GM21423 (cell line): ENCODE data around the gene ACE.

Experiments
- ATAC-seq: cut with Tn5 transposase; IDR thresholded peaks from one replicate; pipeline ENCODE4 v1.9.1; 2021; ENCODE audit warnings: mild to moderate bottlenecking, moderate library complexity; ENCODE audit not compliant: unreplicated experiment

Gene ACE

DNA sequence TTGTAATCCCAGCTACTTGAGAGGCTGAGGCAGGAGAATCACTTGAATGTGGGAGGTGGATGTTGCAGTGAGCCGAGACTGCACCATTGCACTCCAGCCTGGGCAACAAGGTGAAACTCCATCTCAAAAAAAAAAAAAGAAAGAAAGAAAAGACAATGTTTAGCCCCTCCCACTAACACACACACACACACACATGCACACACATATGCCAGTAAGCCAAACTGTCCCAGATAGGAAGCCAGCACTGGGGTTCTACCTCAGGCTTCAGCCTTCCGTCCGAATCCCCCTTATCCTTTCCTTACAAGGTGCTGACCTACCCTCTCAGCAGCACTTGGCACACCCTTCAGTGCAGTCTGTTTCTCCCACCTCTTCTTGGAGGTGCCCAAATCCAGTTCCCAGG, 37.6 kb downstream of the ACE start:
- no peak for ATAC-seq

DNA sequence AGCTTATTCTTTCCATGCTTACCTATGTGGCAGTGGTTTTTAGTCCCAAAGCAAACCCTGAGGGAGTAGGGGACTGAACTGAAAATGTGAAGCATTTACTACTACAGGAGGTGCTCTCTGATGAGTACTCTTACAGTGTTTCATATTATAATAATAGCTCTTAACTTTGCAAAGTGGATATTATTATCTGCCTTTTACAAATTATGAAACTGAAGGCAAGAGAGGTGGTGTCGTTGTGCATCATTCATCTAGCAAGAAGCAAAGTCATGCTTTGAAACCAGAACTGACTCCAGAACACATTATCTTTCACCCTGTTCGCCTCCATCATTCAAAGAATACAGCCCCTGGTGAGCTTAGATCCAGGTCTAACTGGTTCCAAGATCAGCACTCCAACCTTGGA, 38.1 kb downstream of the ACE start:
- ATAC-seq = no peak

DNA sequence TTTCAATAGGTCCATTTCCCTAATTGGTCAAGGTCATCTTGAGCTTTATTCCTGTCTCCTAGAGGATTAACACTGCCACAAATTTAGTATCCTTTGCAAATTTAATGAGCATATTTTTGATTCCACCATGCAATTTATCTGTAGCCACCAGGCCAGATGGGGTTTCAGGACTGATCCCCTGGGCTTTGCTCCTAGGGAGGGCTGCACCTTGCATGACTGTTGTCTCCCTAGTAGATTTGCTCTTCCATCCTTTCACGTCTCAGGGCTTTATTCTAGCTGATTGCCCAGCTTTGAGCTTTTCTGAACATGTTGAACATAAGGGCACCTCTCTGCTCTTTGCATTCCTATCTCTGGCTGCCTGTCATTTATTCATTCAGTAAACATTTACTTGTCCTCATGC, 38.6 kb downstream of the ACE start:
- ATAC-seq = no peak

DNA sequence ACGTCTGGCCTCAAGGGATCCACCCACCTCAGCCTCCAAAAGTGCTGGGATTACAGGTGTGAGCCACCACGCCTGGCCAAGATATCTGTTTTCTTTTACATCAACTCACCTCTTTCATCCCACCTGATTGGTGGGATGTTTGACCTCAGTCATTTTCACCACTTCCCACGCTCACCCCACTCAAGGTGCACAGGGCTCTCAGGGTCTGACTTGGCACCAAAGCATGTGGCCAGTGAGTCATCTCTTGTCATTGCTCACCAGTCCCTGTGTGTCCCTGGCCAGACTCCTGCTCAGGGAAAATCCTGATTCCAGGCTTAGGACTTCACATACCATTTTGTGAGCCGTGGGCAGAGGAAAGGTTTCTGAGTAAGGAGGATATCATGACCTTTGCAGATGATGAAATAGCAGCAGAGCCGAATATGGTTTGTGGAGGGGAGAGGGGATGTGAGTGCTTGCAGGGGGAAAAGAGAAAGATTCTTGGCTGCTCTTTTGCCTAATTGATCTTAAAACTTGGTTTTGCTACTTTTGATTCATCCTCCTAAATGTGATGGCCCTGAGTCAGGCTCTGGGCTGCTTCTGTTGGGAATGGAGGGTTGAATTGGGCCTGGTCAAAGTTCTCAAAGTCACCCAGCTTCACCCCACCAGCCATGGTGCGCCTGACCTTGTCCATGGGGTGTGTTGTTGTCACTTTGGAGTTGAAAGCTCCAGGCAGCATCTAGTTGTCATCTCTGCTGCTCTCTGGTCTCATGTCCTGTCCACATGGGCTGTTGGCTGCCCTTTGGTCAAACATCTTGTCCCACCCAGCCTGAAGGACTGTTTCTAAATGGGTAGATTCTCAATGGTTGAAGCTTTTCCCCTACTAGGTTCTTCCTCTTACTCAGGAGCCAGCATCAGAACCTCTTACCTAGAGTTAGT, 40.3 kb downstream of the ACE start:
- no peak for ATAC-seq

DNA sequence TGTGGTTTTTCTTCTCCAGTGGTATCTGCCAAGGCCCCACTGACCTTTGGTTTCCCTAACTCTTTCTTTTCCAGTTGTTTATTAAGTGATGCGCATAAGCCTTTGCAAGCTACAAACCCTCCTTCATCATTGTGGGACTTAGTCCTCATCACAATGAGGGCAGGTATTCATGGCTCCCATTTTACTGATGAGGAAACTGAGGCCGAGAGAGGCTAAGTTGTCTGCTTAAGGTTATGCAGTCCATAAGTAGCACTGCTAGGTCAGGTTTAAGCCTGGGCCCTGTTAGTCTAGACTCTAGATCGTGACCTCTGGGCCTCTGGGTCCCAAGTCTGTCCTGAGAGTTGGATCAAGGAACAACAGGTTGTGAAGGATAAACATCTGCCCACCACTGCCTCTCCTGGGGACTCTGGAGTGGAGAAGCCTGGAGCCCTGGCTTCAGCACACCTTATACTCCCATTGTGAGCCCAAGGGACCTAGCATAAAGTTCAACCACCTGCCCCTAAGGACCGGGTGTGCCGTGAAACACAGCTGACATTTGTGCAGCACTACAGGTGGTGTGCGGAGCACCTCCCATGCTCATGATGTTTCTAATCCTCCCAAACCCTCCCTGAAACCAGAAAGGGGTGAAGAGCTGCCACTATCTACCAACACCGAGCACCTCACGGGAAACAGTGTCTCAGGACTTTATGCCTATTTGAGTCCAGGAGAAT, 41.1 kb downstream of the ACE start:
- no peak for ATAC-seq

DNA sequence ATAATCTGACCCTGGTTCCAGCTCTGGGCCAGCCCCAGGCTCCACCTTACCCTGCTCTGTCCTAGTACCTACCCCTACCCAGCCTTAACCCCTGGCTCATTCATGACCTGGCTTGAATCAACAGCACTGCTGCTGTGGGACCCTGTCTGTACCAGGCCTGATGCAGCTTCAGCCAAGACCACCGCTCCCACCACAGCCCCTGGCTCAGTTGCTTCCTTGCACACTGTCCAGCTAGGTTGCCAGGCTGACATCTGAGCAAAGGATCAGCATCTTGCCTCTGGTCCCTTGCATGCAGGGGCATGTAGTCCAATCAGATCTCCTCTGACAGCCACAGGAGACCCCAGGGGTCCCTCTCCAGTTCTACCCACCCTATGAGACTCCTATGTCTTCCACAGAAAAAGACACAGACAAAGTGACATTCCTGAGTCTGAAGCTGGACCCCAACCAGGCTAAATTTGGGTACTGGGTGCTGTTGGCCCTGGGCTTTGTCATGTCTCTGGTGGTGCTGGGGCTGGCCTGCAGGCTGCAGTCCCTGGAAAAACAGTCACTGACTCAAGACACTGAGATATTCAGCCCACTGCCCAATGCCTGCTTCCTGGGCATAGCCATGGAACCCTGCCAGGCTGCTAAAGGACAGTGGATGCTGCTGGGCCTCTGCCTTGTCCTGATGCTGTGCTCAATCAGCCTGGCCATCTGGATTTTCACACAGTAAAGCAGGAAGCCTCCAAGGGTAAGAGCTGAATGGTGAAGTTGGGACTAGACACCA, 42.4 kb downstream of the ACE start:
- no peak for ATAC-seq

DNA sequence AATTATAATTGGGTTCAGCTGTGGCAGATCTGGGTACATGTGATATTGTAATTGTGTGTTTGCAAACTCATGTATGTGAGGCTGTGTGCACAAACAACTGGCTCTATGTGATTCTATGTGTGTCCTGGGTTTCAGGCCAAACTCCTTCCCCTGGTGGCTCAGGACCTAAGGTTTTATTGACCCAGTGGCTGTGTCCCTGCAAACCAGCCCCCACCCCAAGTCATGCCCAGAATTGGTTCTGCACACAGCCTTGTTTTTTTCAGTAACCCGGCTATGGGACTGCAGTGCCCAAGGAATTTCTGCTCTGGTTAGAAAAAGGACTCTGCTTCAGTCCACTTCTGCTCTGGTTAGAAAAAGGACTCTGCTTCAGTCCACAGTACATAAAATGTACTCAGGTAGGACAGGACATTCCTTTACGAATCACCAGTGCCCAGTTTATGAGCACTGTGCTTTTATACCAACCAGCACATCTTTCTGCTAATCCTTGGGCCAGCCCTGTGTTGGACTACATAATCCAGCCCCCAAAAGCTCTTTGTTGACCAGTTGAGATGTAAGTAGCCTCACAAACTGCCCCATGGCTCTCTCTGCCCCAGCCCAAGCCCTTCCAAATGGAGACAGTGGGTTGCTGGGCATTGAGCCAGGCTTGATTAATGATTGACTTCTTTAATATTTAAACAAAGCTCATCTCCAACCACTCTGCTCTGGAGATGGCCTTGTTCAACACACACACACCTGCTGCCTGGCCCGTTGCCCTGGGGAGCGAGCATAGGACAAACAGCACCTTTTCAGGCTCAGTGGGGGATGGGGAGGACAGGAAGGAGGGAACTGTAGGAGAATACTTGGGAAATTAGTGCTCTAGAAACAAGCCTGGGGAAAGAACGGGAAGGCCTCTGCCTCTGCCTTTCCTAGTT, 43.4 kb downstream of the ACE start:
- ATAC-seq = no peak

DNA sequence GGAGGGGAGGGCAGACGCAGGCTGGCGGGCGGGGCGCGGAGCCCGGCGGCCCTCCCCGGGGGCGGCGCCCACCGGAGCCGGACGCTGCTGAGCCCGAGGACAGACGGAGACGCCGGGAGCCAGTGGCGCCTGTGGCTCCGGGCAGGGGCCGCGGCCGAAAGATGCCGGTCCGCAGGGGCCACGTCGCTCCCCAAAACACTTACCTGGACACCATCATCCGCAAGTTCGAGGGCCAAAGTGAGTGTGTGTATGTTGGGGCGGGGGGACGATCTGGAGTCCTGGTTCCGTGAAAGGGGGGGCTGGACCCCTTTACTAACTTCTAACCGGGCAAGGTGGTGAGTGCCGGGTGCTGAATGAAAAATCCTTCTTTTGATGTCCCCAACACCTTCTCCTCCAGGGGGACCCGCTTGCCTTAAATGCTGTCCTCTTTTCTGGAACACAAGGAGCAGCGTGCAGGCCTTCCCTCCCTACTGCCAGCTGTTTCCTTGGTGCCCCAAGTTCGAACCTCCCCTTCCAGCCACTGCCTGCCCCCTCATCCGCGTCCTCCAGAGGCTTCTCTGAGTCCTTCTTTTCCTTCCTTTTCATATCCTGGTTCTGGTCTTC, 46.5 kb downstream of the ACE start, which contains the start of gene KCNH6:
KCNH6 (plus strand) TSS at position 106 of the 603 bp plus-strand sequence; CDS start at position 162, 56 bp downstream.
- ATAC-seq = no peak

DNA sequence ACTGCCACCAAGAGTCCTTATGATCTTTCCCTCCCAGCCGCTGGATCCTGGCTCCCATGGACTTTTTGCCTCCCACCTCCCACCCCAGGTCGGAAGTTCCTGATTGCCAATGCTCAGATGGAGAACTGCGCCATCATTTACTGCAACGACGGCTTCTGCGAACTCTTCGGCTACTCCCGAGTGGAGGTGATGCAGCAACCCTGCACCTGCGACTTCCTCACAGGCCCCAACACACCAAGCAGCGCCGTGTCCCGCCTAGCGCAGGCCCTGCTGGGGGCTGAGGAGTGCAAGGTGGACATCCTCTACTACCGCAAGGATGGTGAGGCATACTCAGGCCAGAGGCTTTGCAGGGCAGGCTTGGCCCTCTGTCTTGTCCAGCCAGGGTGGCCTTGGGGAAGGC, 47.2 kb downstream of the ACE start:
- ATAC-seq = no peak

DNA sequence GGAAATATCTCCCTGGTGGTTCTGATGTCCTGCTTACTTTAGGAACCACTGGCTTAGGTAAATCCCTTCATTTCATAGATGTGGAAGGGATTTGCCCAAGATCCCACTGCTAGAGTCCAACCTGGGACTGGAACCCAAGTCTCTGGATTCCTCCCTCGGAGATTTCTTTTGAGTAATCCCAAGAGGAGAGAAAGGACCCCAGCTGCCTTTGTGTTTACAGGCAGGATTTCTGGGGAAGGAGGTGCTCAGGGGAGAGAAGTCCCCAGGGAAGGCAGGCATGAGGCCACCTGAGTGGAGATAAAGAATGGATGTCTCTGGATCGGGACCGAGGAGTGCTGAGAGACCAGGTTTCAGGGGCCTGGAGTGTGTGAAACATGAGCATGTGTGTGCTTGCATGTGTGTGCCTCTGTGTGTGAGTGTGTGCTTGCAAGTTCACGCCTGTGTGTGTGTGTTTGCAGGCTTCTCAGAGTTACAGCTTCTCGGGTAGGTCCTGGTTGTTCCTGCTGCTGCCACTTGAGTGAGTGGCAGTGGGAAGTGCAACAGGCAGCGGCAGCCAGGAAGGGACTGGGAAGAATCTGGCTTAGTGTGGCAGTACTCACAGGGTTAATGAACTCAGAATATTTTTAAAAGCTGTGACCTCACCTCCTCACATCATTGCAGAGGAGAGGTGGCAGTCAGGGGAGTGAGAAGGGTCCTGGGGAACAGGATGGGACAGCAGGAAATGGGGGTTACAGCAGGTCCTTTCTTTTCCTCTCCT, 48.5 kb downstream of the ACE start:
- ATAC-seq = no peak

DNA sequence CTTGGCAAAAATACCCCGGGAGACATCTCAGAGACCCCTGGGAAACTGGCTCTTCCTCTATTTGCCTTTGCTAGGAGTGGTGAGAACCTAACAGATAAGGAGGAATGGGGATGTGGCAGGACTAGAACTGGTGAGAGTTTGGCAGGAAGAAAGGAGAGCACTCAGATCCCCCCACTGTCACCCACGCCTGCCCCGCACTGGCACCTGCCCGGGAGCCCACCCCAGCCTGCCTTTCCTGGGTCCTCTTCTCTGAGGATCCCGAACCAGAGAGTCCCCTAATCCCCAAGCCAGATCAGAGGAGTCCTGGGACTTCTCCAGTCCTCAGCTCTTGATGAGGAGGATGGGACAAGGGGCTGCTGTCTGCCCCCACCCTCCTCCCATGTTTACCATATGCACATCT, 50.0 kb downstream of the ACE start:
- no peak for ATAC-seq

DNA sequence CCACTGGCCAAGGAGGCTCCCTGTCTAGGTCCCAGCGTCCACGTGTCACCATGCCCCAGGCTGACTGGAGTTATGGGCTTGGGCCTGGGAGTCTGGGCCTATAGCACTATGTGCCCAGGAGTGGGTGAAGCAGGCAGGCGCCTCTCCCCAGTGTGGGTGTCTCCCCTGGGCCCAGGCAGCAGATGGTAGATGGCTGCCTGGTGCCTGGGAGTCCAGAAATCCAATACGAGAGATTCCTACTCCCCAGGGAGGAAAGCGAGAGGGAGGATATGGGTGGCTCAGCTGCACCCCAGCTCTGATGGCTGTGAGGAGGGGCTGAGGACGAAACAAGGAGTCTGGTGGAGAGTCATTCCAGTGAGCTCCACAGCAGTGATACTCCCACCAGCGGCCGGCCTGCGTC, 51.3 kb downstream of the ACE start:
- ATAC-seq = no peak

DNA sequence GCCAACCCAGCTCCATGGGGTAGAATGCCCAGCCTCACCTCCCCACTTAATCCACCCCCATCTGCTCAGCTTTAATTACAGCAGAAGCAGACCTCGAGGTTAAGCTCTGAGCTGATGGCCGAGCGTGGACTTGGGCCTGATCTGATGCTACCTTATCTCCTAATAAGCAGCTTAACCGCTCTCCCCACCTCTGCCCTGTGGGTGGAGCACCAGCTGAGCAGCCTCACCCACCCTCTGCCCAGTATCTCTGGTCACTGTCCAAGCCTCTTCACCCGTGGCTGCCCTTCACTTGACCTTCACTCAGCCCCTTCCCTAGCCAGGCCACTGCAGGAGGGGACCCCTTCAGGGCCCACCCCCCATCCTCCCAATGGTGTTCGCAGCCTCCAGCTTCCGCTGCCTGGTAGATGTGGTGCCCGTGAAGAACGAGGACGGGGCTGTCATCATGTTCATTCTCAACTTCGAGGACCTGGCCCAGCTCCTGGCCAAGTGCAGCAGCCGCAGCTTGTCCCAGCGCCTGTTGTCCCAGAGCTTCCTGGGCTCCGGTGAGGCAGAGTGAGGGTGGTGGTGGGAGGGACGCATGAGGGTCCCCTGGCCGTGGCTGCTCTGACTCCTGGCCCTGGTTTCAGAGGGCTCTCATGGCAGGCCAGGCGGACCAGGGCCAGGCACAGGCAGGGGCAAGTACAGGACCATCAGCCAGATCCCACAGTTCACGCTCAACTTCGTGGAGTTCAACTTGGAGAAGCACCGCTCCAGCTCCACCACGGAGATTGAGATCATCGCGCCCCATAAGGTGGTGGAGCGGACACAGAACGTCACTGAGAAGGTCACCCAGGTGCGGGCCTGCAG, 53.1 kb downstream of the ACE start:
- ATAC-seq = no peak

DNA sequence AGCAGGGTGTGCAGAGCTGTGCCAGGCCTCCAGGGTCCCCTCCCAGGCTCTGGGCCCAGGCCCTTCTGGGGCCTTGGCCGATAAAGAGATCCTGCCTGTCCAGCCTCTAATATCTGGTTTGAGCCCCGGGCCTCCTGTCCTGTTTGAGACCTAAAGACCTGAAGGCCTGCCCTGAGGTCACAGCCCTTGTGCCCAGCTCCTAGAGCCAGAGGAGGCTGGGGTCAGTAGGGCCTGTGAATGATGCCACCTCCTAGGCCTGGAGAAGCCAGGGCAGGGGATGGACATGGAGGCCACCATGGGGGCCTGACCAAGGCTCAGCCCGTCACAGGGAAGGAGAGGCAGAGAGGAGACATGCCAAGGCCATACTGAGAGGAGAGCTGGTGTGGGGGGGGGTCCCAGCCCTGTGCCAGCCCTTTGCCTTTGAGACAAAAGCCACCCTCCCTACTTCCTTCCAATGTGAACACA, 53.7 kb downstream of the ACE start:
- no peak for ATAC-seq

DNA sequence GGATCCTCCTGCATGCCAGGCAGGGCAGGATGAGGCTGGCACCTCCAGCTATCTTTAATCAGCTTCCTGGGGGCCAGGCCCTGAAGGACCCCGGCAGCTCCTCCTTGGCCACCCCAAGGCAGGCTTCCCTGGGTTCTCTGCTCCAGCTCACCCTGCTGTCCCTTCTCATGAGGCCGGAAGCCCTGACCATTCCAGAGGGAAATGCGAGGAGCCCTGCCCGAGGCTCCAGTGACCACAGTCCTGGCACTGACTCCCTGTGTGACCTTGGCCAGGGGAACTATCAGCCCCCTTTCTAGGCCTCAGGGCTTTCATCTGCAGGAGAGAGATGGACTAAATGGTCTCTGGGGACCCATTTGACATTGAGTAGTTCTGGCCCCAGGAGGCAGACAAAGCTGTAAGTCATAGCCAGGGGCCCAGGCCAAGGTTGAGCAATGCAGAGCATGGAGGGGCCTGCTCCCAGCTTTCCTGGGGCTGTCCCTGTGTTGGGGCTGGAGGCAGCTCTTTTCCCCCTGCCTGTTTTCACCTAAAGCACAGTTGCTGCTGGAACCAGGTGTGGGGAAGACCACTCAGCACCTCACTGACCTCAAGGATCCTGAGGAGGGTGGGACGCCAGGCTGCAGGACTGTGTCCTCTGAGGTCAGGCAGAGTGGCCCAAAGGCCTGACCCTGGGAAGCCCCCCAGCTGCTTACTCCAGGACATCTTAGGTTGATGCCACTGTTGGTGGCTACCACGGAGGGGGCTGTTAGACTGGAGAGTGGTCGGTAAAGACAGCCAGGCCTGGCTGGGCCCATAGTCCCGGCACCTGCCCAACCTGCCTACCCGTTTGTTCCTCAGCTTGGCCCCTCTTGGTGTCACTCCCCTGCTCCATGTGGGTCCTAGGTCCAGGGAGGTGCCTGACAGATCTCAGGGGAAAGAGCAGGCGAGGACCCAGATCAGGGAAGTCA, 54.4 kb downstream of the ACE start:
- no peak for ATAC-seq

DNA sequence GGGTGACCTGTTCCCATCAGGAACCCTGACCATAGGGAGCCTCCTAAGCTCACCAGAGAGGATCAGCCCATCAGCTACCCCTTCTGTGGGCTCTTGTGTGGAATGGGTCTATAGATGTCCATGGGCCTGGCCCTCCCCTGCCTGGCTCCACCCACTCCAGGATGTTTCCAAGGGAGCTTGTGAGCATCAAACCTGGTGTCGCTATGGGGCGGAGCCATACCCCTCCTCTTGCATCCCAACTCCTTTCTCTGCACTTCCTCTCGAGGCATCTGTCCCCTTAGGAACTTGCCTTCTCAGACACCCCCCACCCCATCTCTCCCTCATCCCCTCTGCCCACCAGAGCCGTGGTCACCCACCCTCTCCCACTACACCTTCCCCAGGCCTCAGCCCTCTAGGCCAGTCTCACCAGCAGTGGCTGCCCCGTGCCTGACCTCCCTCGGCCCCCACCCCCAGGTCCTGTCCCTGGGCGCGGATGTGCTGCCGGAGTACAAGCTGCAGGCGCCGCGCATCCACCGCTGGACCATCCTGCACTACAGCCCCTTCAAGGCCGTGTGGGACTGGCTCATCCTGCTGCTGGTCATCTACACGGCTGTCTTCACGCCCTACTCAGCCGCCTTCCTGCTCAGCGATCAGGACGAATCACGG, 56.7 kb downstream of the ACE start:
- ATAC-seq = no peak
